ENCODE measurements around the gene CYP11A1.

GRCh38 chr15:74376226-74376625 lies 8.8 kb upstream of the CYP11A1 start:
- TF ChIP-seq, protein P1, sequence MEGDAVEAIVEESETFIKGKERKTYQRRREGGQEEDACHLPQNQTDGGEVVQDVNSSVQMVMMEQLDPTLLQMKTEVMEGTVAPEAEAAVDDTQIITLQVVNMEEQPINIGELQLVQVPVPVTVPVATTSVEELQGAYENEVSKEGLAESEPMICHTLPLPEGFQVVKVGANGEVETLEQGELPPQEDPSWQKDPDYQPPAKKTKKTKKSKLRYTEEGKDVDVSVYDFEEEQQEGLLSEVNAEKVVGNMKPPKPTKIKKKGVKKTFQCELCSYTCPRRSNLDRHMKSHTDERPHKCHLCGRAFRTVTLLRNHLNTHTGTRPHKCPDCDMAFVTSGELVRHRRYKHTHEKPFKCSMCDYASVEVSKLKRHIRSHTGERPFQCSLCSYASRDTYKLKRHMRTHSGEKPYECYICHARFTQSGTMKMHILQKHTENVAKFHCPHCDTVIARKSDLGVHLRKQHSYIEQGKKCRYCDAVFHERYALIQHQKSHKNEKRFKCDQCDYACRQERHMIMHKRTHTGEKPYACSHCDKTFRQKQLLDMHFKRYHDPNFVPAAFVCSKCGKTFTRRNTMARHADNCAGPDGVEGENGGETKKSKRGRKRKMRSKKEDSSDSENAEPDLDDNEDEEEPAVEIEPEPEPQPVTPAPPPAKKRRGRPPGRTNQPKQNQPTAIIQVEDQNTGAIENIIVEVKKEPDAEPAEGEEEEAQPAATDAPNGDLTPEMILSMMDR (IDR thresholded peaks at IDR 0.05): no peak
- TF ChIP-seq POLR2A (IDR thresholded peaks at IDR 0.05): no peak

Measured in testis (tissue), 2 donors.